Cardiac muscle cell (in vitro differentiated cells and primary cell): Measurements from ENCODE around the gene SLC46A2. TPM values are rescaled to one million over a fixed set of nuclear protein-coding genes. Genes with fewer than 3 reads are reported as not detected.
A peak's percentile ranks its signal among the peaks of the same experiment; 100 is the strongest.

Source experiments
- DNase-seq, 2 donors: peaks; one replicate each; pipeline versions ENCODE4 v3.0.0 to v3.0.0-alpha.2; 2010 to 2017; ENCODE audit warnings: low read depth in 1 of 2, low spot score in 1 of 2
- H3K27ac ChIP-seq: fragments of 200-600 bp; sonication (generic); 2 replicates; pipeline ENCODE4 v1.5.1; 2016
- H3K27me3 ChIP-seq: fragments of 200-600 bp; sonication (generic); 2 replicates; pipeline ENCODE4 v1.6.0; 2016; ENCODE audit warnings: control low read depth
- H3K36me3 ChIP-seq: fragments of 200-600 bp; sonication (generic); 2 replicates; pipeline ENCODE4 v1.5.1; 2016; ENCODE audit warnings: control low read depth
- H3K4me1 ChIP-seq: fragments of 200-600 bp; sonication (generic); 2 replicates; pipeline ENCODE4 v1.8.1; 2017; ENCODE audit warnings: low read depth, mild to moderate bottlenecking, mixed run types
- H3K4me3 ChIP-seq: fragments of 200-600 bp; sonication (generic); 2 replicates; pipeline ENCODE4 v1.5.1; 2016; ENCODE audit warnings: mild to moderate bottlenecking
- H3K9me3 ChIP-seq: fragments of 200-600 bp; sonication (generic); 2 replicates; pipeline ENCODE4 v1.5.1; 2017; ENCODE audit warnings: low read depth, mild to moderate bottlenecking, control low read depth
- polyA plus RNA-seq: library from polyadenylated mRNA; unstranded; fragments of >200 nt; fragmentation: Nextera tagmentation; extraction: Ambion mirVana; gene quantifications from 2 replicates; pipeline ENCODE4 v1.2.1, GENCODE V29; 2016
- total RNA-seq: library from RNA; depleted of rRNA; stranded (reverse); fragments of >200 nt; gene quantifications from 2 replicates; pipeline ENCODE4 v1.2.3, GENCODE V29; 2016
- TF ChIP-seq, protein P1 (sequence below): IDR thresholded peaks from 2 replicates; pipeline ENCODE4 v1.5.1; 2012; ENCODE audit warnings: low read depth, mild to moderate bottlenecking, low read length

Gene SLC46A2
- total and polyA plus RNA-seq, 2 experiments from 2014 or later: not detected

DNA sequence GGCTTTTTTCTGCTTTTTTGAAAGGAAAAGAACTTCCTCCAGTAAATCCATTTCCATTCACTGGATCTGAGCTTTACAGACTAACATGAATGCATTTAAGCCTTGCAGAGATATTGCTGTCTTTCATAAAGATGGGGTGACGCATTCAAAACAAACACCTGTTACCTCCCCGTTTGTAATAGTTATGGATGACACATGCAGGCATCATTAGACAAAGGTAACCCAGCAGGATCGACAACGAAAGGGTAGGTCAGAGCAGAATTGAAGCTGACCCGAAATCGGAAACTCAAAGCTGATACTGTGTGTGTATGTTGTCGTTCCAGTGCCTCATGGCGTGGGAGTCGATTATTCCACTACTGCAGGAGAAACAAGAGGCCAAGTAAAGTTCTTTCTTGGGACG lies 22.2 kb downstream of the SLC46A2 start:
- H3K4me3 ChIP-seq: no peak overlapping the region
- no peaks in the 10 kb centered on the region for H3K9me3 ChIP-seq
- H3K36me3 ChIP-seq: no peaks in the 10 kb centered on the region
- H3K4me1 ChIP-seq: no peaks in the 10 kb centered on the region
- no peak for DNase-seq
- H3K27ac ChIP-seq: no peak overlapping the region
- TF ChIP-seq, protein P1, sequence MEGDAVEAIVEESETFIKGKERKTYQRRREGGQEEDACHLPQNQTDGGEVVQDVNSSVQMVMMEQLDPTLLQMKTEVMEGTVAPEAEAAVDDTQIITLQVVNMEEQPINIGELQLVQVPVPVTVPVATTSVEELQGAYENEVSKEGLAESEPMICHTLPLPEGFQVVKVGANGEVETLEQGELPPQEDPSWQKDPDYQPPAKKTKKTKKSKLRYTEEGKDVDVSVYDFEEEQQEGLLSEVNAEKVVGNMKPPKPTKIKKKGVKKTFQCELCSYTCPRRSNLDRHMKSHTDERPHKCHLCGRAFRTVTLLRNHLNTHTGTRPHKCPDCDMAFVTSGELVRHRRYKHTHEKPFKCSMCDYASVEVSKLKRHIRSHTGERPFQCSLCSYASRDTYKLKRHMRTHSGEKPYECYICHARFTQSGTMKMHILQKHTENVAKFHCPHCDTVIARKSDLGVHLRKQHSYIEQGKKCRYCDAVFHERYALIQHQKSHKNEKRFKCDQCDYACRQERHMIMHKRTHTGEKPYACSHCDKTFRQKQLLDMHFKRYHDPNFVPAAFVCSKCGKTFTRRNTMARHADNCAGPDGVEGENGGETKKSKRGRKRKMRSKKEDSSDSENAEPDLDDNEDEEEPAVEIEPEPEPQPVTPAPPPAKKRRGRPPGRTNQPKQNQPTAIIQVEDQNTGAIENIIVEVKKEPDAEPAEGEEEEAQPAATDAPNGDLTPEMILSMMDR: no peak
- H3K27me3 ChIP-seq: no peaks in the 10 kb centered on the region

DNA sequence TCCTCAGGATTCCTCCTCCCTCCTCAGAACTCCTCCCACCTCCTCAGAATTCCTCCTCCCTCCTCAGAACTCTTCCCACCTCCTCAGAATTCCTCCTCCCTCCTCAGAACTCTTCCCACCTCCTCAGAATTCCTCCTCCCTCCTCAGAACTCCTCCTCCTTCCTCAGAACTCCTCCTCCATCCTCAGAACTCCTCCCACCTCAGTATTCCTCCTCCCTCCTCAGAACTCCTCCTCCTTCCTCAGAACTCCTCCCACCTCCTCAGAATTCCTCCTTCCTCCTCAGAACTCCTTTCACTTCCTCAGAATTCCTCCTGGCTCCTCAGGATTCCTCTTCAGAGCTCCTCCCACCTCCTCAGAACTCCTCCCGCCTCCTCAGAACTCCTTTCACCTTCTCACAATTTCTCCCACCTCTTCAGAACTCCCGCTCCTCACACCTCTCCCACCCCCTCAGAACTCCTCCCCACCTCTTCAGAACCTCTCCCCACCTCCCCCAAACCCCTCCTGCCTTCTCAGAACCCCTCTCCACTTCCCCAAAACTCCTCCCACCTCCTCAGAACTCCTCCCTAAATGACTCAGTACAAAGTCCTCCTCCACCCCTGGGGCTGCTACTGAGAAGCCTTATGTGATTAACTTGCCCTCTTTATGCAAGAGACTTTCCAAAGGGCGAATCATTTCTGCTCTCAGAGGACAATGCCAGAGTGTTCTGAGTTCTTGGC lies 23.2 kb downstream of the SLC46A2 start:
- H3K9me3 ChIP-seq: no peaks in the 10 kb centered on the region
- TF ChIP-seq, protein P1: no peak
- DNase-seq: peak in 1 of 2 donors; percentile 89
- no peaks in the 10 kb centered on the region for H3K4me1 ChIP-seq
- no peak overlapping the region for H3K4me3 ChIP-seq
- no peak overlapping the region for H3K27ac ChIP-seq
- no peaks in the 10 kb centered on the region for H3K27me3 ChIP-seq
- no peaks in the 10 kb centered on the region for H3K36me3 ChIP-seq

DNA sequence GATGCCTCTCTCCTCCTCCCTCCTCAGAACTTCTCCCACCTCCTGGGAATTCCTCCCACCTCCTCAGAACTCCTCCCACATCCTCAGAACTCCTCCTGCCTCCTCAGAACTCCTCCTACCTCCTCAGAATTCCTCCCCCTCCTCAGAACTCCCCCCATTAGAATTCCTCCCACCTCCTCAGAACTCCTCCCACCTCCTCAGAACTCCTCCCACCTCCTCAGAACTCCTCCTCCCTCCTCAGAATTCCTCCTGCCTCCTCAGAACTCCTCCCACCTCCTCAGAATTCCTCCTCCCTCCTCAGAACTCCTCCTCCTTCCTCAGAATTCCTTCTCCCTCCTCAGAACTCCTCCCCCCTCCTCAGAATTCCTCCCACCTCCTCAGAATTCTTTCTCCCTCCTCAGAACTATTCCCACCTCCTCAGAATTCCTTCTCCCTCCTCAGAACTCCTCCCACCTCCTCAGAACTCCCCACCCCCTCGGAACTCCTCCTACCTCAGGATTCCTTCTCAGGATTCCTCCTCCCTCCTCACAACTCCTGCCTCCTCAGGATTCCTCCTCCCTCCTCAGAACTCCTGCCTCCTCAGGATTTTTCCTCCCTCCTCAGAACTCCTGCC lies 23.9 kb downstream of the SLC46A2 start:
- TF ChIP-seq, protein P1: no peak
- Histone ChIP-seq H3K36me3 (no peaks in the 10 kb centered on the region), H3K9me3 (no peaks in the 10 kb centered on the region), H3K27ac (no peak overlapping the region), H3K4me3 (no peak overlapping the region), H3K27me3 (no peaks in the 10 kb centered on the region), H3K4me1 (peaks cover 3% of the 10 kb centered on the region)
- DNase-seq: peak in 1 of 2 donors; percentile 91

DNA sequence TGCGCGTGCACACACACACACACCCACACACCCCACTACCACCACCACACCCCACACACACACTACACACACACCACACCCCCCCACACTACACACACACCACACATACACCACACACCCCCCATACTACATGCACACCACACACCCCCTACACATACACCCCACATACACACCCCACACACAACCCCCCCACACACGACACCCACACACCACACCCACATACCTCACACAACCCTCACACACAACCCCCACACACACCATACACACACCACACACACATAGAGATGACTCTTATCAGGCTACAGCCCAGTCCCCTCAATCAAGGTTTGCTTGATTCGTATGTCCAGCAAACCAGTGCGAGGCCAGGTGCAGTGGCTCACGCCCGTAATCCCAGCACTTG lies 25.7 kb downstream of the SLC46A2 start:
- DNase-seq: no peak
- no peak overlapping the region for H3K27ac ChIP-seq
- no peaks in the 10 kb centered on the region for H3K36me3 ChIP-seq
- no peaks in the 10 kb centered on the region for H3K9me3 ChIP-seq
- H3K27me3 ChIP-seq: no peaks in the 10 kb centered on the region
- no peak overlapping the region for H3K4me3 ChIP-seq
- TF ChIP-seq, protein P1: no peak
- peaks cover 13% of the 10 kb centered on the region for H3K4me1 ChIP-seq

DNA sequence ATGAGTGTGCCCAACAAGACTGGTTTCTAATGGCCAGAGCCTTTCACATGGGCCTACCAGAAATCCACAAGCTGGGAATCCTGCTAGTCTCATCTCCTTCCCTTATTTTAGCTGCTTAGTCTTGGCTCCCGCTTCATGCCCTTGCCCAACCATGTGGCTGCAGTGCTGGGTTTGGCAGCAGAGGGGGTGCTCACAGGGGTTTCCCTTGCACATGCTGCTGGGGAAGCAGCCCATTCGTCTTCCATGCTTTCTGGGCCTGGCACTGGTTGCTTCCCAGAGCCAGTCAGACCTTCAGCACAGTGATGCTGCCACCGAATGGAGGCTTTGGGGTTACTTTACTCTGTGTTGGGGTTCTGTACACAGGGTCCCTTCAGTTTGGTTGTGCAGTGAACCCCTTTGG lies 26.3 kb downstream of the SLC46A2 start:
- Histone ChIP-seq H3K4me3 (no peak overlapping the region), H3K27me3 (no peaks in the 10 kb centered on the region), H3K9me3 (no peaks in the 10 kb centered on the region), H3K4me1 (peaks cover 13% of the 10 kb centered on the region), H3K36me3 (no peaks in the 10 kb centered on the region), H3K27ac (no peak overlapping the region)
- TF ChIP-seq, protein P1: no peak
- DNase-seq: no peak
